Ammon's horn (tissue), 1 donor: ENCODE results near the gene RPL10A.
"Not testable (repeated sequence)": the region's sequence is repeated elsewhere in the genome, so short reads cannot be mapped to it uniquely, and the experiment has no call there.

Experiments
- DNase-seq: peaks from one replicate; pipeline ENCODE4 v3.0.0-alpha.2; 2016; ENCODE audit warnings: low spot score

RPL10A gene

DNA sequence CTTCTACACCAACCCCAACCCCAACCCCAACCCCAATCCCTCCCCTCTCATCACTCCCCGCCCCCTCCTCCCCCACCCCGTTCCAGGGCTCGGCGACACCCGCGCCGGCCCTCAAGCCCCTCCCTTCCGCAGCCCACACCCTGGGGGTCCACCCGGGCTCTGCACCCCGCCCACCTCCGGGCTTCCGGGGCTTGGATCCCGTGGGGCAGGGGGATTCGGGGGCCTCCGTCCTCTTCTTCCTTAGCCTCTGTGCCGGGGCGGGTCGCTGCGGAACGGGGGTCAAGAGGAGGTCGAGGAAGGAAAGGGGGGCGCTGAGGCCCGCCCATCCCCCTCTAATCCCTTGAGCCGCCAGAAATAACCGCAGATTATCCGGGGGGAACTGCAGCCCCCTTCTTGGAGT lies 43.8 kb downstream of the RPL10A start:
- no peak for DNase-seq

DNA sequence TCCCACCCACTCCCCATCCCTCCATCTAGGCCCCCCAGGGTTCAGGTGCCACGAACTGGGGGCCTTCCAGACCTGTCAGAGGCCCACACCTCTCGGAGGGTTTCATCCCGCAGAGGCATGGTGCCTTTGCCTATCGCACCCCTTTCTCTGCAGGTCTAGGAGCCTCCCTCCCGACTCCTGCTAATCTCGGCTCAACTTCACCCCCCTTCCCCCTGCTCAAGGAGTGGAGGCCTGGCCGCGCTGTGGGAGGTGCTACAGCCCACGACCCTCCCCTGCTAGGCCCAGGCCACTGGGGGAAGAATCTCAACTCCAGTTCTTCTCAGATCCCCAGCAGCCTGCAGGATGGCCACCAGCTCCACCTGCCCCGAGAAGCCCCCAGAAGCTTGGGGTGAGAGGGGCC lies 44.5 kb downstream of the RPL10A start, which contains the start of gene TULP1:
TULP1 (minus strand) TSS at position 157 of the 400 bp plus-strand sequence; CDS start at position 119, 38 bp downstream.
- DNase-seq = no peak

DNA sequence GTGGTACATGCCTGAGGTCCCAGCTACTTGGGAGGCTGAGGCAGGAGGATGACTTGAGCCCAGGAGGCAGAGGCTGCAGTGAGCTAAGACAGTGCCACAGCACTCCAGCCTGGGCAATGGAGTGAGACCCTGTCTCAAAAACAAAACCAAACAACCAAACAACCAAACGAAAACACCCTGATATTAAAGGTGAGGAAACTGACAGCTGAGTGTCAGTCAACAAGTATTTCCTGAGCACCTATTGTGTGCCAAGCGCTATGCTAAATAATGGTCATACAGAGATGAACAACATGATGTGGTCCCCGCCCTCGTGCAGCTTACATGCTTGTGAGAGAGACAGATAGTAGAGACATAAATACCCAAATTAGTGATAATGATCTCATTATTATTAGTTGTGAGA lies 46.4 kb downstream of the RPL10A start:
- DNase-seq = no peak

DNA sequence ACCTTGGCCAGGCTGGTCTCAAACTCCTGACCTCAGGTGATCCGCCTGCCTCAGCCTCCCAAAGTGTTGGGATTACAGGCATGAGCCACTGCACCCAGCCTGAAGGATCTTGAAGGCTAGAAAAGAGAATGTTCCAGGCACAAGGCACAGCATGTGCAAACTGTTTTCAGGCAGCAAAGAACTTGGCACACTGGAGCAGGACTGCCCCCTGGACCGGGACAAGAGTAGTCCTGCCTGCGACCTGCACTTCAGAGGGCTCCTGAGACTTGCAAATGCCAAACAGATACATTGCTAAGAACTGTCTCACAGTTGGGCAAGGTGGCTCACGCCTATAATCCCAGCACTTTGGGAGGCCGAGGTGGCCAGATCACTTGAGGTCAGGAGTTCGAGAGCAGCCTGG lies 47.7 kb downstream of the RPL10A start:
- not testable (repeated sequence) for DNase-seq

DNA sequence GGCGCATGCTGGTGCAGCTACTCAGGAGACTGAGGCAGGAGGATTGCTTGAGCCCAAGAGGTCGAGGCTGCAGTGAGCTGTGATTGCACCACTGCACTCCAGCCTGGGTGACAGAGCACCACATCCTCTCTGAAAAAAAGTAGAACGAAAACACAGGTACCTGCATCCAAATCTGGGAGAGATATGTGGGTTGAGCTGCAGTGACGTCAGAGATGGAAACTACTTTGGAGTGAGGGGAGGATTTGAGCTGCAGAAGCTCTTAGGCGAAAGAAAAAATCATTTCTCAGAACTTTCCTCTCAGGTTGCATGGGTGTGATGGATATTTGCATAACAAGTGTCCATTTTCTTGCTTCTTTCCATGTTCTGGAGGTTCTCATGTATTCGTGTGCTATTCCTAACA lies 48.5 kb downstream of the RPL10A start:
- DNase-seq = no peak

DNA sequence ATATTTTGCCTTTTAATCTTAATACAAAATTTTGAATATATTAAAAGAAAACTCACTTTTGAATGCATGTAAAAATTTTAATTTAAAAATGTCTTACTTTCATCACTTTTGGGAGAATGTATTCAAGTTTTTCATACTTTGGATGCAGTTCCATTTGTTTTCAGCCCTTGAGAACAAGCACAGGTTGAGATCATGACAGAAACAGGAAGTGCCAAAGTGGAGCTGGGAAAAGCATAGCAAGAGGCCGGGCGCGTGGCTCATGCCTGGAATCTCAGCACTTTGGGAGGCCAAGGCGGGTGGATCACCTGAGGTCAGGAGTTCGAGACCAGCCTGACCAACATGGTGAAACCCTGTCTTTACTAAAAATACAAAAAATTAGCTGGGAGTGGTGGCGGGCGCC lies 49.8 kb downstream of the RPL10A start:
- DNase-seq = not testable (repeated sequence)

DNA sequence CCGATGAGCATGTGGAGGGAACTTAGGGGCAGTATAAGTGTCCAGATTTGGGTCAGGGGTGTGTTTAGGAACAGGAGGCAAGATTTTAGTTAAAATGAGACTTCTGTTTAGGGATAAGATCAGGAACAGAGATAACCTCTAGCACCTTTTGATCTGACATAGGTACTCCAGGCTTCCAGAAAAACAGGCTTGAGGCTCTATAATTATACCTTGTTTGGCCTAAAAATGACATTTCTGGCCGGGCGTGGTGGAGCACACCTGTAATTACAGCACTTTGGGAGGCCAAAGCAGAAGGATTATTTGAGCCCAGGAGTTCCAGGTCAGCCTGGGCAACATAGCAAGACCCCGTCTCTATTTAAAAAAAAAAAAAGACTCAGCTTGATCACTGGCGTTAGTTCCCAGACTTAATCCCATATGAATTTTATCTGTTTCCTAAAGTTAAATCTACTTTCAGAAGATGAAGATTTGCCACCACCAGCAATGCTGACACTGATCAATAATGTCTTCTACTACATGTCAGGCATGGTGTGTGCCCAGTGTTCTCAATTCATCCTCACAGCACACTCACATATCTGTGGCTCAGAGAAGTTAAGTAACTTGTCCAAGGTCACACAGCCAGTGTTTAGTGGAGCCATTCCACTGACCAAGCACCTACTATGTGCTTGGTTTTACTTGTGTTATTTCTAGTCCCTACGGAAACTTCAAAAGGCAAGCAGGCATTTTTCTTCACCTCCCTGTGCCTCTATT lies 50.5 kb downstream of the RPL10A start:
- no peak for DNase-seq

DNA sequence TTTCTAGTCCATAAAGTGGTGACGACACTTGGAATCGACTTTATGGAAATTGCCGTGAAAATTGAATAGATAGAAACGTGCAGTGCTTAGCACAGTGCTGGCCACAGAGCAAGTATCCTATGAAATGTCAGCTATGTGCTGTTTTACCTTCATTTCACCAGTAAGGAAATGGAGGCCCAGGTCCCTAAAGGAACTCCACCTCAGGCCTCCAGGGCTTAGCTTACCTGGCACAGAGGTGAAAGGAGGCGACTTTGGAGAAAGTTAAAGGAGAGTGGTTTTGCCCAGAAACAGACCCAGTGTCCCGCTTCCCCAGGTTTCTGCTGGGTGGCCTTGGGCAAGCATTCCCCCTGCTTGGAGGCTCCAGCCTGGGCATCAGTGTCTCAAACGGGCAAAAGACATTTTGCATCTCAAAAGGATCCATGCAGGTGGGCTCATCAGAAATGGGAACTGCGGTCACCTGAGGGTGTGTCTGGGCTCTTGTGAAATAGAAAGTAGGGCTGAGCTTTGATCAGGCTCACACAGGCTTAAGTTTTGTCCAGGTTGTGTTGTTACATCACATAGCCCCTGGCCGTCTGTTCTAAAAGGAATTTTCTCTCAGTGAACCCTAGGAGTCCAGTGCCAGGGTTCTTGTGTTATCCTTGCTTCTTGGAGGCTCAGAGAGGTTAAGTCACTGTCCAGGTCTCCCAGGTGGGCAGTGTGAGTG lies 51.3 kb downstream of the RPL10A start:
- no peak for DNase-seq
